HG02588 (cell line): ENCODE measurements around the gene TRAPPC5.

ENCODE experiments used
- ATAC-seq: cut with Tn5 transposase; IDR thresholded peaks from one replicate; pipeline ENCODE4 v1.9.1; 2021; ENCODE audit warnings: mild to moderate bottlenecking, moderate library complexity; ENCODE audit not compliant: unreplicated experiment

TRAPPC5 gene

DNA sequence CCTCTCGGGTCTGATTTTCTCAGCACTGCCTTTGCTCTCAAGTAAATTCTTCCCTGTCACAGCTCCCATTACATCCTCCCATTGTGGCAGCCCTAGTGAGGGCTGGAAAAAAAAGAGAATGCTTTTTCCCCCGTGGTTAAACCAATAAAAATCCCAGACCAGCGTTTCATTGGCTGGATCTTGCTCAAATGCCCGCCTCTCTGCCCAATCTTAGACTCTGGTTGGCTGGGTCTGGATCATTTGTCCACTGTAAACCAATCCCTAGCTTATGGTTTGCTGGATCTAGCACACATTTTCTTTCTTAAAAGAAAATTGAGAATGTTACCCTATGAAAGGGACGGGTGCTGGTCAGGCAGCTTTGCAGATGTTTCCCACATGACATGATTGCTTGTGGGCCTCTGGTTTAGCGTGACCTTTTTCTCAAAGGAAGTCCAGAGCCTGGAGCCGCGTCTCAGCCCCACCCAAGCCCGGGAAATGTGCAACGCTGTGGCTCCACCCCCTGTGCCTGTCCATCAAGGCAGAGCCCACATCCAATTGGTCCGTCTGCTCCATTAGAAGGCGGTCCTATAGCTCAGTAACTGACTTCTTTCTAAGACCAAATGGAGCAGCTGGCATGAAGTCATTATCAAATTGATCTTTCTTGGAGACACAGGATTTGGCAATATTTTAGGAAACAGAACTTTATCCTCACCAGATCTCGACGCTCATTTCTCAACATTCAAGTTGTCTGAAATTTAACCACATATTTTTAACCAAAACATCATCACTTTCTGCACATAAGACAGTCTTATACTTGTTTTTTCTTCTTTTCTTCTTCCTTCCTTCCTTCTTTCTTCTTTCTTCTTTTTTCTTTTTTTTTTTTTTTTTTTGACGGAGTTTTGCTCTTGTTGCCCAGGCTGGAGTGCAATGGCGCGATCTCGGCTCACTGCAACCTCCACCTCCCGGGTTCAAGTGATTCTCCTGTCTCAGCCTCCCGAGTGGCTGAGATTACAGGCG lies 6.3 kb upstream of the TRAPPC5 start:
- ATAC-seq, result no peak

DNA sequence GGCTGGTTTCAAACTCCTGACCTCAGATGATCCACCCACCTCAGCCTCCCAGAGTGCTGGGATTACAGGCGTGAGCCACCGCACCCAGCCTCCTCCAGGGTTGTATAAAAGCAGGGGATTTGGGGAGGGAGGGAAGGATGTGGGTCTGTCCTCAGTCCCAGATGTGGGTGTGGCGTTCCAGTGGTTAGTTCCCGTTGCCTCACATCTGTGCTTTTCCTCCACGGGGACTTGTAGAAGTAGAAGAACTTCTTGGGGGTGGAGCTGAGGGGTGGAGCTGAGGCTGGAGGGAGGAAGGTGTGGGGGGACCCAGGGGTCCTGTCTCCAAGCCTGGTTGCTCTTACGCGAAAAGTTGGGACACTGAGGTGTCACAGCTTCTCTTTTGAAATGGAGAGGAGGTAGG lies 4.3 kb upstream of the TRAPPC5 start:
- ATAC-seq, result no peak

DNA sequence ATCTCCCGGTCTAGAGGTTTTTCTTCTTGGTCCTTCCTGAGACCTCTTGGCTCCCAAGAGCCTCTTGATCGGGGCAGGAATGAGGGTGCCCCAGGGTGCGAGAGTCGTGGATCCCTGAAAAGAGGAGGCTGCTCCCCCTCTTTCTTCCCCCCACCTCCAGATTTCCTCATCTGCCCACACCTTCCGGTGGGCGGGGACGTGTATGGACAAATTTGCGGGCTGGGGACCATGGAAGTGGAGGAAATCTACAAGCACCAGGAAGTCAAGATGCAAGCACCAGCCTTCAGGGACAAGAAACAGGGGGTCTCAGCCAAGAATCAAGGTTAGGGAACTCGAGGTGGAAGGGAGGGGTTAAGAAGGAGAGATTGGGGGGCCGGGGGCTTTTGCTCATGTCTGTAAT lies 3.8 kb upstream of the TRAPPC5 start, which contains the start of gene MCEMP1:
MCEMP1 (plus strand) TSS at position 237 of the 400 bp plus-strand sequence; CDS start at position 268, 31 bp downstream.
- ATAC-seq, result no peak

DNA sequence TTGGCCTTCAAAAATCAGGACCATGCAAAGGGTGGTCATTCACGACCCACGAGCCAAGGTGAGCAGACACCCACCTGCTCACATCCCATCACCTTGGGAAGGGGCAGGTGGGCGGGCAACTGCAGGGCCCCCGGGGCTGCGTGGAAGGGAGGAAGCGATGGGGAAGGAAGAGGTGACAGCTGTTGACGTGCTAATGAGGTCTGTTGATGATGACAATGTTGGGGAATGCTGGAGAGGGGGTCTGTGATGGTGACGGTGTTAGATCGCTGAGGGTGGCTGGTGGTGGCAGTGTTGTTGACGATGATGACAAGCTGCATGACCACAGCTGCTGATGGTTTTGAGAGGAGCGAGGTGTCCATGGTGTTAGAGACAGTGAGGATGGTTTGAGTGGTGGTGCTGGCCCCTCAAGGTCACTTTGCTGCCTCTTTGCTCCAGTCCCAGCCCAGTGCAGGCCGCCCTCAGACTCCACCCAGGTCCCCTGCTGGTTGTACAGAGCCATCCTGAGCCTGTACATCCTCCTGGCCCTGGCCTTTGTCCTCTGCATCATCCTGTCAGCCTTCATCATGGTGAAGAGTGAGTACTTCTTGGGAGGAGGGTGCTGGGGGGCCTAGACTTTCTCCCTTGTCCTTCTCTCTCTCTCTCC lies 2.8 kb upstream of the TRAPPC5 start:
- ATAC-seq, result no peak

DNA sequence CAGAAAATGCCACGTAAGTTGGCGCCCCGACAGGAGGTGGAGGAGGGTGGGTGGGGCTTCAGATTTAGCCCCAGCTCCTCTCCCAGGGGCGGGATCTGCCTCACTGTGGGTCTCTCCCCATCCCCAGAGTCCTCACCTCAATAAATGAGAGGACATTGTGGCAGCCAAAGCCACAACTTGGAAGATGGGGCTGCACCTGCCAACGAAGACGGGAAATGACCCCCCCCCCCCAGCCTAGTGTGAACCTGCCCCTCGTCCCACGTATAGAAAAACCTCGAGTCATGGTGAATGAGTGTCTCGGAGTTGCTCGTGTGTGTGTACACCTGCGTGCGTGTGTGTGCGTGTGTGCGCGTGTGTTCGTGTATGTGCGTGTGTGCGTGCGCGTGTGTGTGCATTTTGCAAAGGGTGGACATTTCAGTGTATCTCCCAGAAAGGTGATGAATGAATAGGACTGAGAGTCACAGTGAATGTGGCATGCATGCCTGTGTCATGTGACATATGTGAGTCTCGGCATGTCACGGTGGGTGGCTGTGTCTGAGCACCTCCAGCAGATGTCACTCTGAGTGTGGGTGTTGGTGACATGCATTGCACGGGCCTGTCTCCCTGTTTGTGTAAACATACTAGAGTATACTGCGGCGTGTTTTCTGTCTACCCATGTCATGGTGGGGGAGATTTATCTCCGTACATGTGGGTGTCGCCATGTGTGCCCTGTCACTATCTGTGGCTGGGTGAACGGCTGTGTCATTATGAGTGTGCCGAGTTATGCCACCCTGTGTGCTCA lies 1.5 kb upstream of the TRAPPC5 start:
- ATAC-seq, result no peak

DNA sequence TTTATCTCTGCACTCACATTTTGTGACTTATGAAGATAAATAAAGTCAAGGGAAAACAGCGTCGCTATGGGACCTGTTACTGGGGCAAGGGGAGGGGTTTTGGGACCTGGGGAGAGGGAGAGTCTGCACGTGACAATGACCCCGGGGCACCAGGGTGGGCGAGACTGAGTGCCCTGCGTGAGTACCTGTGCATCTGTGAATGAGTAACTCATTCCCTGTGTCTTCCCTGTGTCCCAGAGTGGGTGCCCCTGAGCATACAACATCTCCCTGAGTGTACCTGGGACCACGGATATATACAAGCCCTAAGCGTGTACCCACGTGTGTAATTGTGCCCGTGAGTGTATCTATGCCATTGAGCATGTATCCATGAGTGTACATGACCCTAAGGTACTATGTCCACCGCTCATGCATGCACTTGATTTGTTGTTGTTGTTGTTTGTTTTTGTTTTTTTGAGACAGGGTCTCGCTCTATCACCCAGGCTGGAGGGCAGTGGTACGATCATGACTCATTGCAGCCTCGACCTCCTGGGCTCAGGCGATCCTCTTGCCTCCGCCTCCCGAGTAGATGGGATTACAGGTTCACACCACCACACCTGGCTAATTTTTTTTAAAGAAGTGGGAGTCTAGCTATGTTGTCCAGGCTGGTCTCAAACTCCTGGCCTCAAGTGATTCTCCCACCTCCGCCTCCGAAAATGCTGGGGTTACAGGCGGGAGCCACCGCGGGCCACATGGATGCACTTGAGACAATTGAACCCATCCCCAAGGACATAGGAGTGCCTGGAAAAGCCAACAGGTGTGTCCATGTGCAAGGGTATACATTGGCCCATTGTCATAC lies 645 bp upstream of the TRAPPC5 start:
- ATAC-seq, result no peak

DNA sequence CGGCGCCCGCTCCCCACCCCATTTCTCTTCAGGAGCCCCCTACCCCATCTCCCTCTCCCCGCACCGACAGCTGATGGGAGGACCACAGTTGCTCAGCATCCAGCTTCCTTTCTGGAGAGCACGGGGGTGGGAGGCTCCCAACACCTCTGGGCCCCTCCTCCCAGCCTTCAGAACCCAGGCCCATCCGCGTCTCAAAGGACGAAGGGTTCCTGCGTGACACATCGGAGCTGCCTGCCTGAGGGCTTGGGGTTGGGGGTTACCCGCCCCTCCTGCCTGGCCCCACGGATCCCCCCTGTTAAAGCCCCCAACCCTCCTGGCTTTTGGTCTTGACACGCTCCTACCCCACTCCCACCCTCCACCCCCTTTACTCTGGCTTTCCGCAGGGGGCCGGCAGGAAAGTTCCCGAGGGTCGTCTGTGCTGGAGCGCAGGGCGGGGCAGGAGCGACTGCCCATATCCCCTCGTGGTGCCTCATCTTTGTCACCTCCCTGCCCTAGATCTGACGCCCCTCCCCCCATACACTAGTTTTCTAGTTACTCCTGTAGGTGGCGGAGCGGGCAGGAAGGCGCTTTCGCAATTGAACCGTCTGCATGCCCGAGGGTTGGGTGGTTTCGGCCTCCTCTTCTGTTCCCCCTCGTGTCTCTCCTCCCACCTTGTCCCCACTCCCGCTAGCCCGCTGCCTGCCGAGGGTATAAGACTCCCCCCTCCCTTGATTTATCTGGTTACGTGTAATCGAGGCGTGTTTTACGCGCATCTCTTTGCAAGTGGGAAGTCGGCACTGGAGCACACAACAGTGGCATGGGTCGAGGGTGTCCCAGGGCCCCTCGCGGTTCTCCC lies 924 bp downstream of the TRAPPC5 start:
- ATAC-seq, result no peak

DNA sequence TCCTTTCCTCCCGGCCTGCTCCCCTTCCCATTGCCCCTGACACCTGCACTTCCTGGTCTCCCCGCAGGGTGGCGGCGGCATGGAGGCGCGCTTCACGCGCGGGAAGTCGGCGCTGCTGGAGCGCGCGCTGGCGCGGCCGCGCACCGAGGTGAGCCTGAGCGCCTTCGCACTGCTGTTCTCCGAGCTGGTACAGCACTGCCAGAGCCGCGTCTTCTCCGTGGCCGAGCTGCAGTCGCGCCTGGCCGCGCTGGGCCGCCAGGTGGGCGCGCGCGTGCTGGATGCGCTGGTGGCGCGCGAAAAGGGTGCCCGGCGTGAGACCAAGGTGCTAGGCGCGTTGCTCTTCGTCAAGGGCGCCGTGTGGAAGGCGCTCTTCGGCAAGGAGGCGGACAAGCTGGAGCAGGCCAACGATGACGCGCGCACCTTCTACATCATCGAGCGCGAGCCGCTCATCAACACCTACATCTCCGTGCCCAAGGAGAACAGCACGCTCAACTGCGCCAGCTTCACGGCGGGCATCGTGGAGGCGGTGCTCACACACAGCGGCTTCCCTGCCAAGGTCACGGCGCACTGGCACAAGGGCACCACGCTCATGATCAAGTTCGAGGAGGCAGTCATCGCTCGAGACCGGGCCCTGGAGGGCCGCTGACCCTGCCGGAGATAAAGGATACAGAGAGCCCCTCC lies 1.7 kb downstream of the TRAPPC5 start:
- ATAC-seq, result no peak

DNA sequence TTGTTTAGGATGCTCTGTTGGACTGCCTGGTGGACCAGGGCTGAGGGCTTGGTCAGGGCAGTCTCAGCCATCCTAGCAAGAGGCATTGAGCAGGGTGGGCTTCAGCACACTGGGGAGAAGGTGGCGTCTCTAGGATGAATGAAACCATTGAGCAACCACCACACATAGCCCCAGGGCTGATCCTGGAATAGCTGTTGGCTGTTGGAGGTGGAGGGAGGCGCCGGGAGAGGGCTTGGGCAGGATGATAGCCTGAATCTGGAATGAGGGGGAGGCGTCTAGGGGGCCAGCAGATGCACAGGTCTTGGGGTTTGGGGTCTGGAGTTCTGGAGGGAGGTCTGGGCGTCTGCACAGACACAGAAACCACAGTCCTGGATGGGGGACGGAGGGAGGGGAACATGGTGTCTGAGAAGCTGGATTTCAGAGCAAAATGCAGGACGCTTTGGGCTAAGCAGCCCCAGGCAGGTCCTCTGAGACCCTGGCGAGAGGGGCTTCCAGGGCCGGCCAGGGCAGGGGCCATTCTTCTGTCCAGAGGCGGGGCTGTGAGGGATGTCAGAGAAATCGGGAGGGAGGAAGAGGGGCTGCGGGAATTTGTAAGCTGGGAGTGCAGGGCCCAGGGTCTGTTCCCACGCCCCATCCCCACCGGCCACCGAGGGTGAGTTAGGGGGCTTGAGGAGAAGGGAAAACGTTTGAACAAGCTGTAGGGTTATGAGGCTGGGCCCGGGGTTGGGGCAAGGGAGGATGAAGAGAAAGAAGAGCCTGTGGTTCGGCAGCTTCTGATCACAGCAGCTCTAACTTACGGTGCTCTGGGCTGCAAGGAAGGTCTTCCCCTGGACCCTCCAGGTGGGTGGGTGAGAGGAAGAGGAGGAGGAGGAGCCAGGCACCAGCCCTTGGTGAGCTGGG lies 5.2 kb downstream of the TRAPPC5 start:
- ATAC-seq, result no peak

DNA sequence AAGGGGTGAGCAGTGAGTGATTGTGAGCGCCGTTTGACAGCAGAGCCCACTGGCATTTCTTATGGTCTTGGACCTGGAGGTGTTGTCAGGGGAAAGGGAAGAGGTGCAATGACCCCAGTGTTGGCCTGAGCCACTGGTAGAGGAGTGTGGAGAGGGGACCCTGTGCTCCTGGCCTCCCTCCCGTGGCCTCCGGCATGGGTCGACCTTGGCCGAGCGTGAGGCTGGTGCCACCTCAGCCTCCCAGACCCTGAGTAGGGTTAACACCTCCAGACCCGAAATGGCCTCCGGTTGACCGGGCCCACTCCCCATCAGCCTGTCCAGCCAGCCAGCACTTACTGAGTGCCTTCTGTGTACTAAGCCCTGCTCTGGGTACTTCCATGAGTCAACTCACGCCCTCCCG lies 6.5 kb downstream of the TRAPPC5 start:
- no peak for ATAC-seq

DNA sequence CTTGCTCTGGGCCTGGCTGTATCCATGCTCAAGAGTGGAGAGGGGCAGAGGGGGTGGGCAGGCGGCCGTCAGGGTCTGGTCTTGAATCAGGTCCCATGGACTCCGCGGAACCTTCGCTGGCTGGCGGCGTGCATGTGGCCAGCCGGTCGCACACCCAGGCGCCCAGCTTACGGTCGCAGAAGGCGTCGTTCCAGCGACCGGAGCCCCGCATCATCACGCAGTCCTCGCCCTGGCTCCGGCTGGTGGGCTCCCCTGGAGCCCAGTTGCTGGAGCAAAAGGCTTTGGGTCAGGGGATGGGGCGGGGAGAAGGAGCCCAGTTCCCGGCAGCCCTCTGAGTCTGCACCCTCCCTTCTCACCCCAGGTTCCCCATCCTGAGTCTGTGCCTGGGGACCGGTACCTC lies 8.5 kb downstream of the TRAPPC5 start:
- no peak for ATAC-seq

DNA sequence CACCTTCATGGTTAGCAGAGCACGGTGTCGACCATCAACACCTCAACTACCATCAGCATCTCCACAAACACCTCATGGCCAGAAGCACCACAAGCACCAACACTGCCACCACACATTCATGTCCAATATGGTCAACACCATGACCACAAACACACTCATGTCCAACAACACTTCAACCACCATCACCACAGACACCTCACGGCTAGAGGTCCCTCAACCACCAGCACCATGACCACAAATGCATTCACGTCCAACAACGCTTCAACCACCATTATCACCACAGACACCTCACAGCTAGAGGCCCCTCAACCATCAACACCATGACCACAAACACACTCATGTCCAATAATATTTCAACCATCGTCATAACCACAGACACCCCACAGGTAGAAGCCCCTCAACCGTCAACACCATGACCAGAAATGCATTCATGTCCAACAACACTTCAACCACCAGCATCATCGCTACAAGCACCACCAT lies 10.2 kb downstream of the TRAPPC5 start:
- ATAC-seq, result no peak

DNA sequence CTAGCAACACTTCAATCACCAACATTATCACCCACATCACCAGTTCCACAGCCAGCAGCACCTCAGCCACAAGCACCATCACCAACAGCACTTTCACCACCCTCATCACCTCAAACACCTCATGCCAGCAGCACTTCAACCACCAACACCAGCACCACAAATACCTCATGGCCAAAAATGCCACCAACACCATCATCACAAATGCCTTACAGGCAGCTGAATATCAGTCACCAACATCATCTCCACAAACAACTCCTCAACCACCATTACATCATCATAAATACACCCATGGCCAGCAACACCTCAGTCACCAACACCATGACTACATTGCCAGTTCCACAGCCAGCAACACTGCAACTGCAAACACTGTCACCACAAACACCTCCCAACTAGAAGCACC lies 10.9 kb downstream of the TRAPPC5 start:
- ATAC-seq, result no peak

DNA sequence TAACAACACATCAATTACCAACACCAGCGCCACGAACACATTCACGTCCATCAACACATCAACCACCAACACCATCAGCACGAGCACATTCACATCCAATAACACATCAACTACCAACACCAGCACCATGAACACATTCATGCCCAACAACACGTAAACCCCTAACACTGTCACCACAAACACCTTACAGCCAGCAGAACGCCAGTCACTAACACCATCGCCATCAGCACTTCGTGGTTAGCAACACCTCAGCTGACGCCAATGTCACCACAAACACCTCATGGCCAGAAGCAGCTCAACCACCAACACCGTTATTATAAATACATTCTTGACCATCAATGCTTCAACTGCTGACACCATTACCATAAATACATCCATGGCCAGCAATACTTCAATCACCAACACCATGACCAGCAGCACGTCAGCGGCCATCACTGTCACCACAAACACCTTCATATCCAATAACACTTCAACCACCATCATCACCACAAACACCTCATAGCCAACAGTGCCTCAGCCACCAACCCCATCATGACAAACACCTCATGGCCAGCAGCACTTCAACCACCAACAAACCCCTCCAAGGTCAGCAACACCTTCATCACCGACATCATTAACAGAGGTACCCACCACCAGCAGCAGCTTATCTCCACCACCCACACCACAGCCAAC lies 11.9 kb downstream of the TRAPPC5 start:
- no peak for ATAC-seq

DNA sequence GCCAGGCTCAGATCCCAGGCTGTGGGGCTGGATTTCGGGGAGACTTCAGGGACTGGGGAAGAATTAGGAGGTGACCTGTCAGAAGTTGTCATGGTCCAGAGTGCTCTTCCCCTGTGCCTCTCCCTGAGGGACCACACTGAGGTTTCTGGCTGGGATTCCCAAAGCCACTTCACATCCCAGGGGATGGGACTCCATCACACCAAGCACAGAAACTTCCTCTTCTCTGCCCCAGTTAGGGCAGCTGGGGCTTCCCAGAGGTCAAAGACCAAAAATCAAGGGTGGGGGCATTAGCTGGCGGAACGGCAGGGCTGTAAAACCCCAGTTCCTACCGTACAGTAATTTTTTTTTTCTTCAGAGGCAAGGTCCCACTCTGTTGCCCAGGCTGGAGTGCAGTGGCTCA lies 13.9 kb downstream of the TRAPPC5 start:
- ATAC-seq, result no peak

DNA sequence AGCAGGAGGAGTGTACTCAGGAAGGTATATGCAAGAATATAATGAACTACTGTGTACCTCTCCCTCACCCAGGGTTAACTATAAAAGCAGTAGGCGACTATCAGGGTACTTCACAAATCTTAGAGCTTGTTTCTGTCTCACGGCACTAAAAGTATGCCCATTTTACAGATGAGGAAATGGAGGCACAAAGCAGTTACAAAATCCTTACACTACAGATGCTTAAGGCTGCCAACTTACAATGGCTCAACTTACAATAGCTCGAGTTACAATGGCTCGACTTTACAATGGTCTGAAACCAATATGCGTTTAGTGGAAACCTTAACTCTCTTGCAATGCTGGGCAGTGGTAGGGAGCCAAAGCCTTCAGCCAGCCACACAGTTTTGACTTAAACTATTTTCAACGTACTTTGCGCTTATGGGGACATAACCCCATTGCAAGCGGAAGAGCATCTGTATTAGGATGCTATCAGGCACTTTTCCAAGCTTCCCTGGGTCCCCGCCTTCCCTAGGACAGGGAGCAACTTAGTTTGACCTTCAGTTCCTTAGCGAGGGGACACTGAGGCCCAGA lies 17.2 kb downstream of the TRAPPC5 start:
- no peak for ATAC-seq

DNA sequence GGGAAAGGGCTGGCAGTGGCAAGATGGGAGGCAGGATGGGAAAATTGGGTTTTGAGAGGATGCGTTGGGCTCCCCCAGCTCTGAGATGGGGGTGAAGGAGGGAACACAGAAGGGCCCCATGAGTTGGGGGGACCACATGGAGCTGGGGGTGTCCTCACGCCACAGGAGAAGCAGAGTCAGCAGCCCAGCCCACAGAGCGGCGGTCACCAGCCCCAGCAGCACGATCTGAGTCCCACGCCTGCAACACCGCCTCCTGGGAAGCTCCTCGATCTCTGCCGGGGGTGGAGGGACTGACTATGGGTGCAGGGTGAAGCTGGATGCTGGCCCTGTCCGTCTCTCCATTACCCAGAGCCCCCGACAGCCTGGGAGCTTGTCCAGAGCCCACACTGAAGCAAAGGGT lies 17.9 kb downstream of the TRAPPC5 start:
- no peak for ATAC-seq
